ENCODE results near the gene NRG2.

DNA sequence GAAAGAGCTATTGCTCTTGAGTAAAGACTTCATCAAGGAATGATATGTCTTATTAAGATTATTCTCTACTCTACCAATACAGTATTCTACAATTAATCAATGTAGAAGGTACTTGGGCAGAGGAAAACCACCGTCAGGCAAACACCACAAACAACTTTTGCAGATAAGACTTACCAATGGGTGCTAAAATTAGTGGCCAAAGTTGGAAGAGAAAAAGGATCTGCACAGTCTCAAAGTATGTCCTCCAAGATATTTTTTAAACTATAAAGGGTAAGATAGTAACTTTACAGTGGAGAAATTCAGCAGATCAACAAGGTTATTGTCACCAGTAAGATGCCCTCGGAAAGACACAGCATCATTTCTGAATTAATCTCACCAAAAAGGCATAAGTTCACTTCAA lies 38.9 kb downstream of the NRG2 start:
- TF ChIP-seq POLR2A (IDR thresholded peaks at IDR 0.05) (no peak), CTCF (IDR thresholded peaks at IDR 0.05) (no peak)
